IMR-90 (cell line): ENCODE results near the gene MAML2.

Experiments used
- CEBPB ChIP-seq: IDR thresholded peaks from 2 replicates; pipeline ENCODE4 v1.6.1; 2012; ENCODE audit warnings: low read depth, low read length, improper control_type of control experiment
- CHD1 ChIP-seq: IDR thresholded peaks from 2 replicates; pipeline ENCODE4 v1.6.1; 2012; ENCODE audit warnings: low read depth, low read length, improper control_type of control experiment
- CTCF ChIP-seq: conservative IDR thresholded peaks from 2 replicates; pipeline ENCODE4 v1.5.1; 2012; ENCODE audit warnings: mild to moderate bottlenecking, low read depth, low read length, improper control_type of control experiment
- ELK1 ChIP-seq: fragments of 150-350 bp; IDR thresholded peaks from 2 replicates; pipeline ENCODE4 v1.6.1; 2016; ENCODE audit warnings: low read depth, mild to moderate bottlenecking, low read length, moderate library complexity, borderline replicate concordance
- MAFK ChIP-seq: IDR thresholded peaks from 2 replicates; pipeline ENCODE4 v1.6.1; 2012; ENCODE audit warnings: low read depth, low read length, improper control_type of control experiment
- MXI1 ChIP-seq: IDR thresholded peaks from 2 replicates; pipeline ENCODE4 v1.6.1; 2012; ENCODE audit warnings: low read depth, mild to moderate bottlenecking, low read length, moderate library complexity, borderline replicate concordance
- POLR2A ChIP-seq: IDR thresholded peaks from 2 replicates; pipeline ENCODE4 v1.6.1; 2012; ENCODE audit warnings: mild to moderate bottlenecking, low read depth, low read length
- RAD21 ChIP-seq: IDR thresholded peaks from 2 replicates; pipeline ENCODE4 v1.6.1; 2012; ENCODE audit warnings: low read length, improper control_type of control experiment
- RCOR1 ChIP-seq: IDR thresholded peaks from 2 replicates; pipeline ENCODE4 v1.6.1; 2012; ENCODE audit warnings: mild to moderate bottlenecking, low read length, improper control_type of control experiment; ENCODE audit not compliant: insufficient replicate concordance
- RFX5 ChIP-seq: IDR thresholded peaks from 2 replicates; pipeline ENCODE4 v1.8.0; 2012; ENCODE audit warnings: low read depth, mild to moderate bottlenecking, low read length, moderate library complexity
- SMC3 ChIP-seq: fragments of 150-350 bp; IDR thresholded peaks from 2 replicates; pipeline ENCODE4 v1.6.1; 2016; ENCODE audit warnings: low read depth, mild to moderate bottlenecking, antibody characterized with exemption, low read length, moderate library complexity
- USF2 ChIP-seq: fragments of 150-350 bp; IDR thresholded peaks from 2 replicates; pipeline ENCODE4 v1.6.1; 2017; ENCODE audit warnings: mild to moderate bottlenecking, antibody characterized with exemption, low read length, low read depth

GRCh38 chr11:96309643-96310017 is 33.4 kb downstream of the MAML2 start:
- TF ChIP-seq SMC3 (no peak), RFX5 (no peak), POLR2A (no peak), CEBPB (no peak), CTCF (no peak), RCOR1 (no peak), MXI1 (no peak), MAFK (no peak), USF2 (no peak), RAD21 (no peak), ELK1 (no peak), CHD1 (no peak)
